Measurements from ENCODE around the gene MYPN.
"Not testable (repeated sequence)": the region's sequence is repeated elsewhere in the genome, so short reads cannot be mapped to it uniquely, and the experiment has no call there.

MYPN gene

GRCh38 chr10:68185085-68185484 lies 75.8 kb downstream of the MYPN start:
- H3K27ac ChIP-seq (ENCODE audit: insufficient read depth, low read depth, low read length, poor library complexity, severe bottlenecking) = no peak overlapping the region
- H3K36me3 ChIP-seq (ENCODE audit: control insufficient read depth, insufficient read depth, low read length) = no peaks in the 10 kb centered on the region
- no peaks in the 10 kb centered on the region for H3K4me1 ChIP-seq (ENCODE audit: control insufficient read depth, insufficient read depth, low read length)
- H3K27me3 ChIP-seq (ENCODE audit: control insufficient read depth, insufficient read depth, low read length, poor library complexity, severe bottlenecking) = no peaks in the 10 kb centered on the region
- 85 to 87% methylated on average over 2 of the region's 2 CpGs for WGBS, 2 experiments
- H3K4me3 ChIP-seq (ENCODE audit: insufficient read depth, low read depth, low read length) = no peak overlapping the region
- no peaks in the 10 kb centered on the region for H3K9me3 ChIP-seq (ENCODE audit: control insufficient read depth, low read length)

- H3K36me3 ChIP-seq (ENCODE audit: control insufficient read depth, insufficient read depth, low read length) = no peaks in the 10 kb centered on the region
- no peak overlapping the region for H3K4me3 ChIP-seq (ENCODE audit: insufficient read depth, low read depth, low read length)
- H3K27me3 ChIP-seq (ENCODE audit: control insufficient read depth, insufficient read depth, low read length, poor library complexity, severe bottlenecking) = no peaks in the 10 kb centered on the region
- no peaks in the 10 kb centered on the region for H3K9me3 ChIP-seq (ENCODE audit: control insufficient read depth, low read length)
- no peaks in the 10 kb centered on the region for H3K4me1 ChIP-seq (ENCODE audit: control insufficient read depth, insufficient read depth, low read length)
- WGBS, 2 experiments = 94 to 95% methylated on average over 6 of the region's 6 CpGs
- no peak overlapping the region for H3K27ac ChIP-seq (ENCODE audit: insufficient read depth, low read depth, low read length, poor library complexity, severe bottlenecking)
Measured at GRCh38 chr10:68188835-68189234, 79.5 kb downstream of the MYPN start.

- H3K4me1 ChIP-seq (ENCODE audit: control insufficient read depth, insufficient read depth, low read length) = no peaks in the 10 kb centered on the region
- H3K4me3 ChIP-seq (ENCODE audit: insufficient read depth, low read depth, low read length) = no peak overlapping the region
- 91 to 94% methylated on average over 3 of the region's 3 CpGs for WGBS, 2 experiments
- no peaks in the 10 kb centered on the region for H3K36me3 ChIP-seq (ENCODE audit: control insufficient read depth, insufficient read depth, low read length)
- H3K9me3 ChIP-seq (ENCODE audit: control insufficient read depth, low read length) = no peaks in the 10 kb centered on the region
- no peaks in the 10 kb centered on the region for H3K27me3 ChIP-seq (ENCODE audit: control insufficient read depth, insufficient read depth, low read length, poor library complexity, severe bottlenecking)
- H3K27ac ChIP-seq (ENCODE audit: insufficient read depth, low read depth, low read length, poor library complexity, severe bottlenecking) = no peak overlapping the region
Measured at GRCh38 chr10:68192113-68192512, 82.8 kb downstream of the MYPN start.

GRCh38 chr10:68194290-68194689 lies 85.0 kb downstream of the MYPN start:
- H3K4me3 ChIP-seq (ENCODE audit: insufficient read depth, low read depth, low read length) = no peak overlapping the region
- no peaks in the 10 kb centered on the region for H3K36me3 ChIP-seq (ENCODE audit: control insufficient read depth, insufficient read depth, low read length)
- no peaks in the 10 kb centered on the region for H3K27me3 ChIP-seq (ENCODE audit: control insufficient read depth, insufficient read depth, low read length, poor library complexity, severe bottlenecking)
- no peaks in the 10 kb centered on the region for H3K4me1 ChIP-seq (ENCODE audit: control insufficient read depth, insufficient read depth, low read length)
- no peak overlapping the region for H3K27ac ChIP-seq (ENCODE audit: insufficient read depth, low read depth, low read length, poor library complexity, severe bottlenecking)
- 73 to 77% methylated on average over 6 of the region's 6 CpGs for WGBS, 2 experiments
- no peaks in the 10 kb centered on the region for H3K9me3 ChIP-seq (ENCODE audit: control insufficient read depth, low read length)

- not testable (repeated sequence) for H3K9me3 ChIP-seq (ENCODE audit: control insufficient read depth, low read length); H3K36me3 ChIP-seq (ENCODE audit: control insufficient read depth, insufficient read depth, low read length); H3K27me3 ChIP-seq (ENCODE audit: control insufficient read depth, insufficient read depth, low read length, poor library complexity, severe bottlenecking); H3K4me1 ChIP-seq (ENCODE audit: control insufficient read depth, insufficient read depth, low read length); H3K27ac ChIP-seq (ENCODE audit: insufficient read depth, low read depth, low read length, poor library complexity, severe bottlenecking); H3K4me3 ChIP-seq (ENCODE audit: insufficient read depth, low read depth, low read length)
- WGBS, 2 experiments = 93 to 100% methylated on average over 1 to 2 of the region's 2 CpGs
Measured at GRCh38 chr10:68195776-68196175, 86.5 kb downstream of the MYPN start.

GRCh38 chr10:68196701-68197100 lies 87.4 kb downstream of the MYPN start:
- 87 to 97% methylated on average over 3 of the region's 3 CpGs for WGBS, 2 experiments
- H3K36me3 ChIP-seq (ENCODE audit: control insufficient read depth, insufficient read depth, low read length) = no peaks in the 10 kb centered on the region
- H3K4me1 ChIP-seq (ENCODE audit: control insufficient read depth, insufficient read depth, low read length) = no peaks in the 10 kb centered on the region
- H3K27ac ChIP-seq (ENCODE audit: insufficient read depth, low read depth, low read length, poor library complexity, severe bottlenecking) = no peak overlapping the region
- H3K27me3 ChIP-seq (ENCODE audit: control insufficient read depth, insufficient read depth, low read length, poor library complexity, severe bottlenecking) = no peaks in the 10 kb centered on the region
- H3K9me3 ChIP-seq (ENCODE audit: control insufficient read depth, low read length) = no peaks in the 10 kb centered on the region
- H3K4me3 ChIP-seq (ENCODE audit: insufficient read depth, low read depth, low read length) = no peak overlapping the region

- no peaks in the 10 kb centered on the region for H3K36me3 ChIP-seq (ENCODE audit: control insufficient read depth, insufficient read depth, low read length)
- no peaks in the 10 kb centered on the region for H3K27me3 ChIP-seq (ENCODE audit: control insufficient read depth, insufficient read depth, low read length, poor library complexity, severe bottlenecking)
- no peak overlapping the region for H3K27ac ChIP-seq (ENCODE audit: insufficient read depth, low read depth, low read length, poor library complexity, severe bottlenecking)
- H3K4me3 ChIP-seq (ENCODE audit: insufficient read depth, low read depth, low read length) = no peak overlapping the region
- no peaks in the 10 kb centered on the region for H3K9me3 ChIP-seq (ENCODE audit: control insufficient read depth, low read length)
- WGBS, 2 experiments = 65 to 70% methylated on average over 5 of the region's 5 CpGs
- H3K4me1 ChIP-seq (ENCODE audit: control insufficient read depth, insufficient read depth, low read length) = no peaks in the 10 kb centered on the region
Measured at GRCh38 chr10:68202960-68203353, 93.7 kb downstream of the MYPN start.

GRCh38 chr10:68208424-68209042 lies 99.2 kb downstream of the MYPN start:
- Histone ChIP-seq H3K4me3 (ENCODE audit: insufficient read depth, low read depth, low read length) (no peak overlapping the region), H3K36me3 (ENCODE audit: control insufficient read depth, insufficient read depth, low read length) (no peaks in the 10 kb centered on the region), H3K4me1 (ENCODE audit: control insufficient read depth, insufficient read depth, low read length) (no peaks in the 10 kb centered on the region), H3K9me3 (ENCODE audit: control insufficient read depth, low read length) (no peaks in the 10 kb centered on the region), H3K27ac (ENCODE audit: insufficient read depth, low read depth, low read length, poor library complexity, severe bottlenecking) (no peak overlapping the region), H3K27me3 (ENCODE audit: control insufficient read depth, insufficient read depth, low read length, poor library complexity, severe bottlenecking) (no peaks in the 10 kb centered on the region)
- WGBS, 2 experiments = 41 to 47% methylated on average over 10 of the region's 10 CpGs

- no peaks in the 10 kb centered on the region for H3K9me3 ChIP-seq (ENCODE audit: control insufficient read depth, low read length)
- WGBS, 2 experiments = 94 to 100% methylated on average over 1 of the region's 1 CpG
- no peak overlapping the region for H3K4me3 ChIP-seq (ENCODE audit: insufficient read depth, low read depth, low read length)
- H3K27me3 ChIP-seq (ENCODE audit: control insufficient read depth, insufficient read depth, low read length, poor library complexity, severe bottlenecking) = no peaks in the 10 kb centered on the region
- no peak overlapping the region for H3K27ac ChIP-seq (ENCODE audit: insufficient read depth, low read depth, low read length, poor library complexity, severe bottlenecking)
- H3K36me3 ChIP-seq (ENCODE audit: control insufficient read depth, insufficient read depth, low read length) = no peaks in the 10 kb centered on the region
- H3K4me1 ChIP-seq (ENCODE audit: control insufficient read depth, insufficient read depth, low read length) = no peaks in the 10 kb centered on the region
Measured at GRCh38 chr10:68211669-68212068, 102.4 kb downstream of the MYPN start.

- 65 to 76% methylated on average over 7 to 8 of the region's 8 CpGs for WGBS, 2 experiments
Measured at GRCh38 chr10:68212721-68213352, 103.5 kb downstream of the MYPN start.

More at GRCh38 chr10:68212721-68213352, 103.5 kb downstream of the MYPN start:
- Histone ChIP-seq H3K27ac (ENCODE audit: insufficient read depth, low read depth, low read length, poor library complexity, severe bottlenecking) (no peak overlapping the region), H3K4me3 (ENCODE audit: insufficient read depth, low read depth, low read length) (no peak overlapping the region), H3K36me3 (ENCODE audit: control insufficient read depth, insufficient read depth, low read length) (no peaks in the 10 kb centered on the region), H3K27me3 (ENCODE audit: control insufficient read depth, insufficient read depth, low read length, poor library complexity, severe bottlenecking) (no peaks in the 10 kb centered on the region), H3K4me1 (ENCODE audit: control insufficient read depth, insufficient read depth, low read length) (no peaks in the 10 kb centered on the region), H3K9me3 (ENCODE audit: control insufficient read depth, low read length) (no peaks in the 10 kb centered on the region)
